ENCODE results near the gene UFSP1. TPM values are rescaled to one million over a fixed set of nuclear protein-coding genes. Genes with fewer than 3 reads are reported as not detected.

UFSP1 gene
- total and polyA plus RNA-seq, 2 of the 13 experiments (the other 11 are each of a cell fraction or from before 2014, with no cell fraction given) = 0.65 to 3.3 TPM

GRCh38 chr7:100874577-100875355 lies 14.7 kb downstream of the UFSP1 start, which contains the start of gene SRRT (continued):
- TF ChIP-seq, protein P1, sequence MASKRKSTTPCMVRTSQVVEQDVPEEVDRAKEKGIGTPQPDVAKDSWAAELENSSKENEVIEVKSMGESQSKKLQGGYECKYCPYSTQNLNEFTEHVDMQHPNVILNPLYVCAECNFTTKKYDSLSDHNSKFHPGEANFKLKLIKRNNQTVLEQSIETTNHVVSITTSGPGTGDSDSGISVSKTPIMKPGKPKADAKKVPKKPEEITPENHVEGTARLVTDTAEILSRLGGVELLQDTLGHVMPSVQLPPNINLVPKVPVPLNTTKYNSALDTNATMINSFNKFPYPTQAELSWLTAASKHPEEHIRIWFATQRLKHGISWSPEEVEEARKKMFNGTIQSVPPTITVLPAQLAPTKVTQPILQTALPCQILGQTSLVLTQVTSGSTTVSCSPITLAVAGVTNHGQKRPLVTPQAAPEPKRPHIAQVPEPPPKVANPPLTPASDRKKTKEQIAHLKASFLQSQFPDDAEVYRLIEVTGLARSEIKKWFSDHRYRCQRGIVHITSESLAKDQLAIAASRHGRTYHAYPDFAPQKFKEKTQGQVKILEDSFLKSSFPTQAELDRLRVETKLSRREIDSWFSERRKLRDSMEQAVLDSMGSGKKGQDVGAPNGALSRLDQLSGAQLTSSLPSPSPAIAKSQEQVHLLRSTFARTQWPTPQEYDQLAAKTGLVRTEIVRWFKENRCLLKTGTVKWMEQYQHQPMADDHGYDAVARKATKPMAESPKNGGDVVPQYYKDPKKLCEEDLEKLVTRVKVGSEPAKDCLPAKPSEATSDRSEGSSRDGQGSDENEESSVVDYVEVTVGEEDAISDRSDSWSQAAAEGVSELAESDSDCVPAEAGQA (IDR thresholded peaks at IDR 0.05; ENCODE audit: low read depth) = peak; percentile 77
- TF ChIP-seq, protein P1 (CRISPR knock-in tag; IDR thresholded peaks at IDR 0.05; ENCODE audit: borderline replicate concordance) = no peak
- peak; percentile 13; the same call in 1 of the 2 replicates for TF ChIP-seq ZNF770 (CRISPR knock-in tag; IDR thresholded peaks at IDR 0.05)
- TF ChIP-seq ZNF577 (CRISPR knock-in tag; IDR thresholded peaks at IDR 0.05; ENCODE audit: borderline replicate concordance, low read depth) = no peak
- no peak for TF ChIP-seq ZNF10 (CRISPR knock-in tag; IDR thresholded peaks at IDR 0.05; ENCODE audit: borderline replicate concordance, low read depth)
- TF ChIP-seq ZNF7 (CRISPR knock-in tag; IDR thresholded peaks at IDR 0.05) = no peak
- 0 out of 2 replicates have a peak, but pooled peaks have one; percentile 32 for TF ChIP-seq NFYB (CRISPR knock-in tag; IDR thresholded peaks at IDR 0.05)
- 0 out of 2 replicates have a peak, but pooled peaks have one; percentile 45 for TF ChIP-seq MTF2 (CRISPR knock-in tag; IDR thresholded peaks at IDR 0.05; ENCODE audit: borderline replicate concordance)
- TF ChIP-seq ZNF737 (CRISPR knock-in tag; IDR thresholded peaks at IDR 0.05; ENCODE audit: borderline replicate concordance) = no peak; the same call in 1 of the 2 replicates
- TF ChIP-seq, protein P2, sequence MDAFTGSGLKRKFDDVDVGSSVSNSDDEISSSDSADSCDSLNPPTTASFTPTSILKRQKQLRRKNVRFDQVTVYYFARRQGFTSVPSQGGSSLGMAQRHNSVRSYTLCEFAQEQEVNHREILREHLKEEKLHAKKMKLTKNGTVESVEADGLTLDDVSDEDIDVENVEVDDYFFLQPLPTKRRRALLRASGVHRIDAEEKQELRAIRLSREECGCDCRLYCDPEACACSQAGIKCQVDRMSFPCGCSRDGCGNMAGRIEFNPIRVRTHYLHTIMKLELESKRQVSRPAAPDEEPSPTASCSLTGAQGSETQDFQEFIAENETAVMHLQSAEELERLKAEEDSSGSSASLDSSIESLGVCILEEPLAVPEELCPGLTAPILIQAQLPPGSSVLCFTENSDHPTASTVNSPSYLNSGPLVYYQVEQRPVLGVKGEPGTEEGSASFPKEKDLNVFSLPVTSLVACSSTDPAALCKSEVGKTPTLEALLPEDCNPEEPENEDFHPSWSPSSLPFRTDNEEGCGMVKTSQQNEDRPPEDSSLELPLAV (CRISPR knock-in tag; conservative IDR thresholded peaks at IDR 0.05; ENCODE audit: low read depth) = 0 out of 2 replicates have a peak, but pooled peaks have one; percentile 60
- TF ChIP-seq FOXC1 (CRISPR knock-in tag; IDR thresholded peaks at IDR 0.05; ENCODE audit: borderline replicate concordance) = peak; percentile 86
- TF ChIP-seq SRY (CRISPR knock-in tag; IDR thresholded peaks at IDR 0.05) = peak; percentile 53; the same call in 1 of the 2 replicates
- TF ChIP-seq, protein P3, sequence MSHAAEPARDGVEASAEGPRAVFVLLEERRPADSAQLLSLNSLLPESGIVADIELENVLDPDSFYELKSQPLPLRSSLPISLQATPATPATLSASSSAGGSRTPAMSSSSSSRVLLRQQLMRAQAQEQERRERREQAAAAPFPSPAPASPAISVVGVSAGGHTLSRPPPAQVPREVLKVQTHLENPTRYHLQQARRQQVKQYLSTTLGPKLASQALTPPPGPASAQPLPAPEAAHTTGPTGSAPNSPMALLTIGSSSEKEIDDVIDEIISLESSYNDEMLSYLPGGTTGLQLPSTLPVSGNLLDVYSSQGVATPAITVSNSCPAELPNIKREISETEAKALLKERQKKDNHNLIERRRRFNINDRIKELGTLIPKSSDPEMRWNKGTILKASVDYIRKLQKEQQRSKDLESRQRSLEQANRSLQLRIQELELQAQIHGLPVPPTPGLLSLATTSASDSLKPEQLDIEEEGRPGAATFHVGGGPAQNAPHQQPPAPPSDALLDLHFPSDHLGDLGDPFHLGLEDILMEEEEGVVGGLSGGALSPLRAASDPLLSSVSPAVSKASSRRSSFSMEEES (CRISPR knock-in tag; IDR thresholded peaks at IDR 0.05) = 0 out of 2 replicates have a peak, but pooled peaks have one; percentile 25
- TF ChIP-seq ATF2 (CRISPR knock-in tag; IDR thresholded peaks at IDR 0.05) = peak; percentile 64; the same call in 1 of the 2 replicates

Measured in HepG2 (cell line).